PC-3 (cell line): ENCODE data around the gene CLDN19. TPM values are rescaled to one million over a fixed set of nuclear protein-coding genes. Genes with fewer than 3 reads are reported as not detected.

ENCODE experiments used
- ATAC-seq: fragments of 200-7000 bp; cut with Tn5 transposase; 2 replicates; pipeline ENCODE4 v1.9.1; 2020; ENCODE audit warnings: mild to moderate bottlenecking, moderate library complexity
- BruUV-seq: library from RNA; stranded (reverse); fragments of 400-500 nt; replicated peaks from 2 replicates; lab custom pipeline; 2021; lab: Mats Ljungman, UMichigan
- CTCF ChIA-PET: fragments of 300-600 bp; sonication (Branson Sonifier 250); formaldehyde crosslinking; loops from one replicate; lab custom pipeline; 2022; ENCODE audit warnings: antibody characterized with exemption; lab: Charles Lee
- POLR2A ChIA-PET: fragments of 300-600 bp; sonication (Branson Sonifier 250); formaldehyde crosslinking; loops from one replicate; lab custom pipeline; 2022; ENCODE audit warnings: antibody characterized with exemption; ENCODE audit not compliant: unreplicated experiment; lab: Charles Lee
- DNase-seq: peaks from one replicate; pipeline ENCODE4 v3.0.0-alpha.2; 2015
- H2AFZ ChIP-seq: fragments of 300-600 bp; sonication (generic); 2 replicates; pipeline ENCODE4 v1.6.0; 2016; ENCODE audit warnings: antibody characterized with exemption, low read length
- H3F3A ChIP-seq: fragments of 300-600 bp; sonication (generic); one replicate; pipeline ENCODE4 v1.6.0; 2017; ENCODE audit warnings: antibody characterized with exemption, low read length, control low read depth, mild to moderate bottlenecking; ENCODE audit not compliant: unreplicated experiment
- H3K27ac ChIP-seq: fragments of 300-600 bp; sonication (generic); 2 replicates; pipeline ENCODE4 v1.5.1; 2016; ENCODE audit warnings: mild to moderate bottlenecking, low read length
- H3K27me3 ChIP-seq: fragments of 300-600 bp; sonication (generic); 2 replicates; pipeline ENCODE4 v1.6.1; 2016; ENCODE audit warnings: low read length, mixed read lengths
- H3K36me3 ChIP-seq: fragments of 300-600 bp; sonication (generic); 2 replicates; pipeline ENCODE4 v1.6.1; 2016; ENCODE audit warnings: low read depth, mixed run types, low read length, mixed read lengths
- H3K4me1 ChIP-seq: fragments of 300-600 bp; sonication (generic); 2 replicates; pipeline ENCODE4 v1.5.1; 2016; ENCODE audit warnings: low read length; ENCODE audit not compliant: insufficient read depth
- H3K4me2 ChIP-seq: fragments of 300-600 bp; sonication (generic); 2 replicates; pipeline ENCODE4 v1.6.0; 2016; ENCODE audit warnings: low read length
- H3K4me3 ChIP-seq: fragments of 300-600 bp; sonication (generic); 2 replicates; pipeline ENCODE4 v1.5.1; 2016; ENCODE audit warnings: mild to moderate bottlenecking, low read length, mixed read lengths
- H3K79me2 ChIP-seq: fragments of 300-600 bp; sonication (generic); 2 replicates; pipeline ENCODE4 v1.6.1; 2017; ENCODE audit warnings: low read length, mixed read lengths
- H3K9ac ChIP-seq: fragments of 300-600 bp; sonication (generic); 2 replicates; pipeline ENCODE4 v1.6.0; 2016; ENCODE audit warnings: mild to moderate bottlenecking, low read length
- H3K9me2 ChIP-seq: fragments of 300-600 bp; sonication (generic); replicated peaks from 2 replicates; pipeline ENCODE4 v1.6.1; 2016; ENCODE audit warnings: mixed run types, low read length, mixed read lengths
- H3K9me3 ChIP-seq: fragments of 300-600 bp; sonication (generic); 2 replicates; pipeline ENCODE4 v1.6.1; 2016; ENCODE audit warnings: low read length, mixed read lengths
- H4K20me1 ChIP-seq: fragments of 300-600 bp; sonication (generic); 2 replicates; pipeline ENCODE4 v1.6.1; 2016; ENCODE audit warnings: low read length, mixed read lengths
- EZH2 ChIP-seq: fragments of 300-600 bp; sonication (generic); IDR thresholded peaks from one replicate; pipeline ENCODE4 v1.6.1; 2017; ENCODE audit warnings: antibody characterized with exemption, mild to moderate bottlenecking, low read length; ENCODE audit not compliant: unreplicated experiment
- EZH2phosphoT487 ChIP-seq: fragments of 300-600 bp; sonication (generic); IDR thresholded peaks from 2 replicates; pipeline ENCODE4 v1.6.1; 2018; ENCODE audit warnings: mild to moderate bottlenecking, antibody characterized with exemption, low read length, borderline replicate concordance
- intact Hi-C: fragments of 100-400 bp; cut with micrococcal nuclease; formaldehyde crosslinking; loops from 2 replicates; pipeline ENCODE4 v1.9.0; 2023
- total RNA-seq: library from RNA; depleted of rRNA; stranded (reverse); fragments of >200 nt; gene quantifications from 2 replicates; pipeline ENCODE4 v1.2.3, GENCODE V29; 2014
- TF ChIP-seq, protein P1 (sequence below): fragments of 300-600 bp; sonication (generic); conservative IDR thresholded peaks from 2 replicates; pipeline ENCODE4 v1.5.1; 2017; ENCODE audit warnings: antibody characterized with exemption, low read depth, mild to moderate bottlenecking, low read length

Gene CLDN19
- total RNA-seq, 1 experiment from 2014 or later: not detected

DNA sequence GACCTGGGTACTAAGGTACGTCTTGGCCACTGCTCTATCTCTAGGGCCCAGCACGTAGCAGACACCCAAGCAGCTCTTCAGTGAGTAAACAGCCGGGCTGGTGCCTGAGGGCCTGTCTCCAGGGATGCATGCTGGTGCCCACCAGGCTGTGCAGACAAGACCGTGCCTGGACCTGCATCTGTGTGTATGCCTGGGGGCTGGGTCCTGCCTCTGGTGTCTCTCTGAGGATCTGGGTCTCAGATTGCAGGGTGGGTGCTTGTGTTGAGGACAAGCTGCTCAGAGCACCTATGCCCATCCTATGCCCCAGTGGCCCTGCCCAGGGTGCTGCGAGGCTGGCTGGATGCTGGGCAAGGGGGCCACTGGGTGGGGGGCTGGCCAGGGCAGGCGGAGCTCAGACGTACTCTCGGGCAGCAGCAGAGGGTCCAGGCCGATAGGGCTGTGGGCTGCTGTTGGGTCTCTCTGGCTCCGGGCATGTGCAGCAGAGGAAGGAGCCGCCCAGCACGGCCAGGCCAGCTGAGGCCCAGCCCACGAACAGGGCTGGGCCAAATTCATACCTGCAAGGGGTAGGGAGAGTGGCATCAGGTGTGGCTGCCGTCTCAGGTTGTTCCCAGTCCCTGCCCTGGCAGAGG is 4.4 kb downstream of the CLDN19 start:
- Histone ChIP-seq H3K9me2 (no peaks in the 10 kb centered on the region), H3K9me3 (no peaks in the 10 kb centered on the region), H3K4me2 (no peak overlapping the region), H3K27me3 (no peaks in the 10 kb centered on the region), H3K4me1 (no peaks in the 10 kb centered on the region), H3K79me2 (no peaks in the 10 kb centered on the region), H3F3A (no peaks in the 10 kb centered on the region), H3K36me3 (no peaks in the 10 kb centered on the region), H3K27ac (no peak overlapping the region), H3K4me3 (no peak overlapping the region), H3K9ac (no peak overlapping the region), H4K20me1 (no peaks in the 10 kb centered on the region), H2AFZ (no peak overlapping the region)
- BruUV-seq: no TSS peak
- ATAC-seq (no peak), DNase-seq (no peak)
- POLR2A ChIA-PET: no interaction called here
- no peak for TF ChIP-seq EZH2phosphoT487
- no peak for TF ChIP-seq EZH2
- TF ChIP-seq, protein P1, sequence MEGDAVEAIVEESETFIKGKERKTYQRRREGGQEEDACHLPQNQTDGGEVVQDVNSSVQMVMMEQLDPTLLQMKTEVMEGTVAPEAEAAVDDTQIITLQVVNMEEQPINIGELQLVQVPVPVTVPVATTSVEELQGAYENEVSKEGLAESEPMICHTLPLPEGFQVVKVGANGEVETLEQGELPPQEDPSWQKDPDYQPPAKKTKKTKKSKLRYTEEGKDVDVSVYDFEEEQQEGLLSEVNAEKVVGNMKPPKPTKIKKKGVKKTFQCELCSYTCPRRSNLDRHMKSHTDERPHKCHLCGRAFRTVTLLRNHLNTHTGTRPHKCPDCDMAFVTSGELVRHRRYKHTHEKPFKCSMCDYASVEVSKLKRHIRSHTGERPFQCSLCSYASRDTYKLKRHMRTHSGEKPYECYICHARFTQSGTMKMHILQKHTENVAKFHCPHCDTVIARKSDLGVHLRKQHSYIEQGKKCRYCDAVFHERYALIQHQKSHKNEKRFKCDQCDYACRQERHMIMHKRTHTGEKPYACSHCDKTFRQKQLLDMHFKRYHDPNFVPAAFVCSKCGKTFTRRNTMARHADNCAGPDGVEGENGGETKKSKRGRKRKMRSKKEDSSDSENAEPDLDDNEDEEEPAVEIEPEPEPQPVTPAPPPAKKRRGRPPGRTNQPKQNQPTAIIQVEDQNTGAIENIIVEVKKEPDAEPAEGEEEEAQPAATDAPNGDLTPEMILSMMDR: no peak
- intact Hi-C loops: no loop called here
- CTCF ChIA-PET: no interaction called here

DNA sequence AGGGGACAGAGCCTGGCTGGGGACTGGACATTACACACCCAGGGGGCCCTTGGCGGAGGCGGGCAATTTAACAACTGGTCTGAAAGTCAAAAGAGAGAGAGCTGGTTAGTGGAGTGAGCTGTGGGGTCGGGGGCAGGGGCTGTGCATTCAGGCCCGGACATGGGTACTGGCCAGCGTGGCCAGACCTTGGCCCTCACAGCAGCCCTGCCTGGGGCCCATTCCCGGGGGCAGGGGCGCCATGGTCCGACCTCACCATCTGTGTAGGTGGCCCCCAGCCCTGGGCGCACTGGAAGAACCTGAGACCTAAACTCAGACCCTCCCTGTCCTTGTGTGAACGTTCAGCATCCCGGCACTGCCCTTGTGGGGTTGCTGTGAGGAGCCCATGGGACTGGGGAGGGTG is 5.0 kb downstream of the CLDN19 start:
- intact Hi-C loops: no loop called here
- Histone ChIP-seq H3K4me2 (no peak overlapping the region), H3F3A (no peaks in the 10 kb centered on the region), H3K27me3 (no peaks in the 10 kb centered on the region), H3K27ac (no peak overlapping the region), H2AFZ (no peak overlapping the region), H3K4me1 (no peaks in the 10 kb centered on the region), H3K36me3 (no peaks in the 10 kb centered on the region), H3K9me2 (no peaks in the 10 kb centered on the region), H3K4me3 (no peak overlapping the region), H3K79me2 (no peaks in the 10 kb centered on the region), H4K20me1 (no peaks in the 10 kb centered on the region), H3K9ac (no peak overlapping the region), H3K9me3 (no peaks in the 10 kb centered on the region)
- ChIA-PET CTCF (no interaction called here), POLR2A (no interaction called here)
- TF ChIP-seq, protein P1: no peak
- TF ChIP-seq EZH2: no peak
- no peak for TF ChIP-seq EZH2phosphoT487
- DNase-seq: no peak
- BruUV-seq: no TSS peak
- ATAC-seq: no peak

DNA sequence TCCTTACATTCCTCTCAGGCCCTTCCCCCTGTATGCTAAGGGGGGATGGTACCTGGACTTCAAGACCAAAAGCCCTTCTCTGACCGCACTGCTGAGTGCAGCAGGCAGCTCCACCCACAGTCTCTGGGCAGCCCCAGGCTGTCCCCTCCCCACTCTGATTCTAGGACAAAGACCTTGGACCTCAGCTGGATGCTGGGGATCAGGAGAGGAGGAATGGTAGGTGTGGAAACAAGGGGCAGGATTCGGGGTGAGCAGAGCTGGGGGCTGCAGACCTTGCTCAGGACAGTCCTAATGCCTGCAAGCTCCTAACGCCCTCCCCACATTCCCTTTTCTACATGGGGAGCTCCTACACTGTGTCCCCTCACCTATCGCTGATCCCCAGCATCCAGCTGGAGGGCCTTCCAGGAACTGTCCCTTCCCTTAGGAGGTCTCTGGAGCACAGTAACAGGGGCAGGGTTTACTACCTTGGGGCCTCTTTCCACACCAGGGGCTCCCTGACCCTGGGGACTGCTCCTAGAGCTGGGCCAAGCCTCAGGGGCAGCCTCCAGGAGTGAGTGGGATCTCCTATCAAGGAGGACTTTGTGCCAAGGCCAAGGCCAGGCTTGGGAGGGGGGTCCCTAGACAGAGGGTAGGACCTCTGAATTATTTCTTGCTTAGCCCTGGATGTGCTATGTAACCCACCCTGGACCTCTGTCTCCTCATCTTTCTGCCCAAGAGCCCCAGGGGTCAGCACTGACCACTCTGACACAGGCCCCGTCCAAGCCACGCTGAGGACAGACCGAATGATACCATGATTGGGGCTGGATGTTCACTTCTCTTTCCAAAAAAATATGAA is 5.6 kb downstream of the CLDN19 start:
- ATAC-seq: no peak

More for the DNA sequence above, 5.6 kb downstream of the CLDN19 start:
- no peak overlapping the region for H3K9ac ChIP-seq
- H2AFZ ChIP-seq: no peak overlapping the region
- BruUV-seq: no TSS peak
- no peaks in the 10 kb centered on the region for H3K9me3 ChIP-seq
- H3K27me3 ChIP-seq: no peaks in the 10 kb centered on the region
- H3K4me3 ChIP-seq: no peak overlapping the region
- H3K79me2 ChIP-seq: no peaks in the 10 kb centered on the region
- no peaks in the 10 kb centered on the region for H3F3A ChIP-seq
- H3K4me2 ChIP-seq: no peak overlapping the region
- intact Hi-C loops: no loop called here
- CTCF ChIA-PET: no interaction called here
- H4K20me1 ChIP-seq: no peaks in the 10 kb centered on the region
- POLR2A ChIA-PET: interaction anchor here (0.6 kb wide), 1 partner anchor 52 kb away, joined by 4 read pairs; no protein-coding TSS in a partner anchor
- H3K36me3 ChIP-seq: no peaks in the 10 kb centered on the region
- H3K4me1 ChIP-seq: no peaks in the 10 kb centered on the region
- no peak overlapping the region for H3K27ac ChIP-seq
- H3K9me2 ChIP-seq: no peaks in the 10 kb centered on the region
- TF ChIP-seq EZH2phosphoT487 (no peak), EZH2 (no peak)
- TF ChIP-seq, protein P1: no peak
- no peak for DNase-seq
